Adrenal gland (tissue), 12 donors: ENCODE data around the gene SLC25A23. TPM values are rescaled to one million over a fixed set of nuclear protein-coding genes. Genes with fewer than 3 reads are reported as not detected.

ENCODE experiments used
- DNase-seq, 7 donors: peaks; one replicate each; pipeline ENCODE4 v3.0.0-alpha.2; 2019 to 2020
- H3K27ac ChIP-seq, 5 donors: fragments of 200-600 bp; sonication (generic) in 4 of 5; 1 replicate in 3 of 5; 2 replicates in 2 of 5; pipeline versions ENCODE4 v1.5.1 to v1.8.0; 2016 to 2020; ENCODE audit warnings: mild to moderate bottlenecking in 1 of 5
- H3K27me3 ChIP-seq: fragments of 200-600 bp; 2 replicates; pipeline ENCODE4 v1.8.0; 2021
- H3K36me3 ChIP-seq, 2 donors: fragments of 200-600 bp; replicated peaks in 1 of 2; 1 replicate in 1 of 2; 2 replicates in 1 of 2; pipeline versions ENCODE4 v1.5.1 to v1.8.0; 2018 to 2022
- H3K4me1 ChIP-seq, 2 donors: fragments of 200-600 bp; replicated peaks in 1 of 2; 1 replicate in 1 of 2; 2 replicates in 1 of 2; pipeline versions ENCODE4 v1.5.1 to v1.8.0; 2018 to 2021
- H3K4me3 ChIP-seq, 4 donors: fragments of 200-600 bp; sonication (generic) in 3 of 4; one replicate each; pipeline ENCODE4 v1.5.1; 2016 to 2018
- H3K9me3 ChIP-seq, 3 donors: fragments of 200-600 bp; sonication (generic) in 1 of 3; replicated peaks in 1 of 3; 1 replicate in 2 of 3; 2 replicates in 1 of 3; pipeline versions ENCODE4 v1.5.1 to v1.8.0; 2016 to 2021
- CTCF ChIP-seq, 6 experiments: fragments of 450-650 bp in 4 of 6; fragments of 200-600 bp in 2 of 6; sonication (generic) in 1 of 6; IDR thresholded peaks; 1 replicate in 5 of 6; 2 replicates in 1 of 6; pipeline versions ENCODE4 v1.5.1 to v1.8.0; 2016 to 2021; ENCODE audit warnings: antibody characterized with exemption in 6 of 6, mild to moderate bottlenecking in 2 of 6, moderate library complexity in 1 of 6
- POLR2A ChIP-seq, 2 donors: fragments of 450-650 bp; IDR thresholded peaks; one replicate each; pipeline ENCODE4 v1.6.1; 2017; ENCODE audit warnings: antibody characterized with exemption in 2 of 2, mild to moderate bottlenecking in 2 of 2, moderate library complexity in 1 of 2
- WGBS, 4 donors: extraction: QIAGEN DNeasy Blood & Tissue Kit in 2 of 4; methylation state at CpG; one replicate each; pipeline versions ENCODE4 v1.1.5 to v1.1.7; 2013 to 2017; 5-methylcytosine and 5-hydroxymethylcytosine counted together
- intact Hi-C, 2 donors: fragments of 100-400 bp; cut with DNase I; formaldehyde crosslinking; loops; one replicate each; pipeline versions ENCODE4 v1.14.1 to v1.15.0; 2022 to 2023
- polyA plus RNA-seq, 3 donors: library from polyadenylated mRNA; stranded (reverse); fragments of 200-250 nt in 2 of 3; fragments of 350-450 nt in 1 of 3; fragmentation: Illumina TruSeq in 1 of 3; extraction: RNeasy Lipid Tissue Mini Kit (QIAGEN cat#74804) in 1 of 3; gene quantifications; one replicate each; pipeline ENCODE4 v1.2.3, GENCODE V29; 2013 to 2014
- total RNA-seq, 9 donors: library from RNA; depleted of rRNA in 4 of 9; stranded (reverse); fragments of >200 nt in 4 of 9; fragments of 120-200 nt in 1 of 9; fragmentation: NEBNext Ultra II Directional in 1 of 9; extraction: Animal tissue kit (Norgen Biotek cat#: 25700) in 1 of 9; gene quantifications; one replicate each; pipeline versions ENCODE4 v1.1.0 to v1.2.4, GENCODE V29; 2013 to 2023
- donor health status: healthy with polysubstance abuse.
- donor health status: Bipolar disorder and iron deficiency.
- donor health status: DM: yes; HTN: yes; CAD: no.
- donor health status: DM: no; HTN: no; CAD: no.
- donor health status: DM: no; HTN: no; CAD: no.
- donor health status: DM: yes; HTN: yes; CAD: no.

Gene SLC25A23
- total and polyA plus RNA-seq, 12 donors, result 41.2 to 189 (median 69.1) TPM

GRCh38 chr19:6479836-6480398 is 20.3 kb upstream of the SLC25A23 start:
- H3K27ac ChIP-seq, result no peak overlapping the region
- WGBS, 4 donors, result 62 to 85% (median 73%) methylated on average over 5 to 7 of the region's 7 CpGs
- TF ChIP-seq POLR2A (IDR thresholded peaks at IDR 0.05), result no peak
- no peak for TF ChIP-seq CTCF (IDR thresholded peaks at IDR 0.05)
- no peaks in the 10 kb centered on the region for H3K9me3 ChIP-seq
- H3K4me1 ChIP-seq, result peaks cover 3 to 17% of the 10 kb centered on the region in 2 donors
- H3K36me3 ChIP-seq, result no peaks in the 10 kb centered on the region
- no peak for DNase-seq
- H3K27me3 ChIP-seq, result no peaks in the 10 kb centered on the region
- intact Hi-C loops, result no loop called here
- H3K4me3 ChIP-seq, result no peak overlapping the region

- 82 to 96% (median 91%) methylated on average over 4 to 13 of the region's 13 CpGs for WGBS, 4 donors
- Histone ChIP-seq H3K27me3 (no peaks in the 10 kb centered on the region), H3K4me1 (peaks cover 3 to 17% of the 10 kb centered on the region in 2 donors), H3K36me3 (no peaks in the 10 kb centered on the region), H3K4me3 (no peak overlapping the region), H3K27ac (no peak overlapping the region), H3K9me3 (no peaks in the 10 kb centered on the region)
- intact Hi-C loops, result no loop called here
- TF ChIP-seq POLR2A (IDR thresholded peaks at IDR 0.05), result no peak
- TF ChIP-seq CTCF (IDR thresholded peaks at IDR 0.05), result no peak
- no peak for DNase-seq
These were observed 19.2 kb upstream of the SLC25A23 start for GRCh38 chr19:6478815-6479214.

GRCh38 chr19:6476896-6477431 is 17.4 kb upstream of the SLC25A23 start:
- H3K27me3 ChIP-seq, result no peaks in the 10 kb centered on the region

More at GRCh38 chr19:6476896-6477431, 17.4 kb upstream of the SLC25A23 start:
- Histone ChIP-seq H3K9me3 (no peaks in the 10 kb centered on the region), H3K27ac (no peak overlapping the region), H3K4me1 (peaks cover 3 to 17% of the 10 kb centered on the region in 2 donors), H3K36me3 (no peaks in the 10 kb centered on the region), H3K4me3 (peak overlapping the region in 1 of 4 donors; percentile 42)
- intact Hi-C loops, result no loop called here
- TF ChIP-seq CTCF (IDR thresholded peaks at IDR 0.05), result no peak
- no peak for TF ChIP-seq POLR2A (IDR thresholded peaks at IDR 0.05)
- 24 to 40% (median 30%) methylated on average over 8 to 29 of the region's 29 CpGs; no CpG with 5 or more reads in 1 of the 4 donors for WGBS, 4 donors
- no peak for DNase-seq
